NB4 (cell line): Measurements from ENCODE around the gene GNA12.

Experiments
- DNase-seq: peaks from one replicate; pipeline ENCODE4 v3.0.0; 2010; ENCODE audit warnings: low read depth
- H3K4me3 ChIP-seq: one replicate; pipeline ENCODE4 v1.5.1; 2011; ENCODE audit warnings: mild to moderate bottlenecking, low read depth, low read length, moderate library complexity
- MYC ChIP-seq: IDR thresholded peaks from 2 replicates; pipeline ENCODE4 v1.6.1; 2011; ENCODE audit warnings: low read depth, low read length
- POLR2A ChIP-seq: IDR thresholded peaks from 2 replicates; pipeline ENCODE4 v1.6.1; 2011; ENCODE audit warnings: mild to moderate bottlenecking; ENCODE audit not compliant: insufficient read length; ENCODE audit errors: extremely low read depth
- TF ChIP-seq, protein P1 (sequence below): IDR thresholded peaks from one replicate; pipeline ENCODE4 v1.5.1; 2012; ENCODE audit warnings: low read depth, low read length
- TF ChIP-seq, protein P2 (sequence below): IDR thresholded peaks from 2 replicates; pipeline ENCODE4 v1.6.1; 2011; ENCODE audit warnings: low read depth, low read length

Gene GNA12

DNA sequence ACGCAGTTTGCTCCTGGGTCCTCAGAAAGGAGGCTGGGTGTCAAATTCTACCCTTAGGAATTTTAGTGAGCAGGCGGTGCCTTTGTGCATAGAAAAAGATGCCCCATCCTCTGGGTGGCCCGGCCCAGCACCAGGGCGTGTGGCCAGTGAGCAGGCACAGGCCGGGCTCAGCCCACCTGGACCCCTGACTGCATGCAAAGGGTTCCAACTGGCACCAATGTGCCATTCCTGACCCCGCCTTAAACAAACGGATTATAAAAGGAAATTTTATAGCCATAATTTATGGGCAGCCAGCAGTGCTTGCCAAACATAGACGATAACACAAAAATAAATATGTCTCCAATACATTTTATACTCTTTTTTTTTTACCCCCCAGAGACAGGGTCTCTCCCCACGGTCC is 40.1 kb upstream of the GNA12 start:
- DNase-seq = no peak
- H3K4me3 ChIP-seq = no peak overlapping the region
- TF ChIP-seq, protein P1, sequence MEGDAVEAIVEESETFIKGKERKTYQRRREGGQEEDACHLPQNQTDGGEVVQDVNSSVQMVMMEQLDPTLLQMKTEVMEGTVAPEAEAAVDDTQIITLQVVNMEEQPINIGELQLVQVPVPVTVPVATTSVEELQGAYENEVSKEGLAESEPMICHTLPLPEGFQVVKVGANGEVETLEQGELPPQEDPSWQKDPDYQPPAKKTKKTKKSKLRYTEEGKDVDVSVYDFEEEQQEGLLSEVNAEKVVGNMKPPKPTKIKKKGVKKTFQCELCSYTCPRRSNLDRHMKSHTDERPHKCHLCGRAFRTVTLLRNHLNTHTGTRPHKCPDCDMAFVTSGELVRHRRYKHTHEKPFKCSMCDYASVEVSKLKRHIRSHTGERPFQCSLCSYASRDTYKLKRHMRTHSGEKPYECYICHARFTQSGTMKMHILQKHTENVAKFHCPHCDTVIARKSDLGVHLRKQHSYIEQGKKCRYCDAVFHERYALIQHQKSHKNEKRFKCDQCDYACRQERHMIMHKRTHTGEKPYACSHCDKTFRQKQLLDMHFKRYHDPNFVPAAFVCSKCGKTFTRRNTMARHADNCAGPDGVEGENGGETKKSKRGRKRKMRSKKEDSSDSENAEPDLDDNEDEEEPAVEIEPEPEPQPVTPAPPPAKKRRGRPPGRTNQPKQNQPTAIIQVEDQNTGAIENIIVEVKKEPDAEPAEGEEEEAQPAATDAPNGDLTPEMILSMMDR = no peak
- TF ChIP-seq MYC = no peak
- TF ChIP-seq, protein P2, sequence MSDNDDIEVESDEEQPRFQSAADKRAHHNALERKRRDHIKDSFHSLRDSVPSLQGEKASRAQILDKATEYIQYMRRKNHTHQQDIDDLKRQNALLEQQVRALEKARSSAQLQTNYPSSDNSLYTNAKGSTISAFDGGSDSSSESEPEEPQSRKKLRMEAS = no peak
- no peak for TF ChIP-seq POLR2A

DNA sequence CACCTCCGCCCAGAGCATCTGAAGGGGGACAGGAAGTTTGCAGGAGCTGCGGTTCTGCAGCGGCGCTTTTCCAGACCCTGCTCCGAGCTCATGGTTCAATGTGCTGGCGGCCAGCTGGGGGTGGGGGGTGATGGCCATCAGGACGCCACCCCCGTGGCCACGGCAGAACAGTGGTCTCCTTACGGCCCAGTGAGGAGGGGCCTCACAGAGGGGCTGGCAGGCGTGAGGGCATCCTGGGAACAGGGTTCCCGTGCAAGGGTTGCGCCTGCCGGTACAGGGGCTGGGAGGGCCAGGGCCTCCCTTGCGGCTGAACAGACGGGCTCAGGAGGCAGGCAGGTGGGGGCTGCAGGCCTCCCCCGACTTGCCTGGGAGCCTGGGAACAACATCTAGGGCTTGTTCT is 39.0 kb upstream of the GNA12 start:
- no peak for DNase-seq
- H3K4me3 ChIP-seq = no peak overlapping the region
- TF ChIP-seq, protein P1 = no peak
- TF ChIP-seq, protein P2 = no peak
- TF ChIP-seq MYC (no peak), POLR2A (no peak)

DNA sequence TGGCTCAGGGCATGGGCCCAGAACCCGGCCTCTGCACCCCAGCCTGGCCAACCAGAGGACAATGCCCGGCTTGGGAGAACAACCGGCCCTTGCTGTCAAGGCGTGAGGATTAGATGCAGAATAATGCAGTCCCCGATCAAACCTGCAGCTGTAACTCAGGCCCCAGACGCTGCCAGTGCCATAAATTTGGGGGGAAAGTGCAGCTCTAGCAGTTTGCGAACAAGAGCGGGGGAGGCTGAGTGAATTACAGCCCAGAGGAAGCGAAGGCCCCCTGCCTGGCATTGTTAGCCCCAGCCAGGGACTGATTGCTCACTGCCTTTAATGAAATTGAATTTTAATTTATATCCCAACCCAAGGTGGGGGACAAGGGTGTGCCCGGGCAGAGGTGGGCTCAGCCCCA is 38.0 kb upstream of the GNA12 start:
- TF ChIP-seq POLR2A (no peak), MYC (no peak)
- TF ChIP-seq, protein P1 = no peak
- TF ChIP-seq, protein P2 = no peak
- DNase-seq = no peak
- H3K4me3 ChIP-seq = no peak overlapping the region

DNA sequence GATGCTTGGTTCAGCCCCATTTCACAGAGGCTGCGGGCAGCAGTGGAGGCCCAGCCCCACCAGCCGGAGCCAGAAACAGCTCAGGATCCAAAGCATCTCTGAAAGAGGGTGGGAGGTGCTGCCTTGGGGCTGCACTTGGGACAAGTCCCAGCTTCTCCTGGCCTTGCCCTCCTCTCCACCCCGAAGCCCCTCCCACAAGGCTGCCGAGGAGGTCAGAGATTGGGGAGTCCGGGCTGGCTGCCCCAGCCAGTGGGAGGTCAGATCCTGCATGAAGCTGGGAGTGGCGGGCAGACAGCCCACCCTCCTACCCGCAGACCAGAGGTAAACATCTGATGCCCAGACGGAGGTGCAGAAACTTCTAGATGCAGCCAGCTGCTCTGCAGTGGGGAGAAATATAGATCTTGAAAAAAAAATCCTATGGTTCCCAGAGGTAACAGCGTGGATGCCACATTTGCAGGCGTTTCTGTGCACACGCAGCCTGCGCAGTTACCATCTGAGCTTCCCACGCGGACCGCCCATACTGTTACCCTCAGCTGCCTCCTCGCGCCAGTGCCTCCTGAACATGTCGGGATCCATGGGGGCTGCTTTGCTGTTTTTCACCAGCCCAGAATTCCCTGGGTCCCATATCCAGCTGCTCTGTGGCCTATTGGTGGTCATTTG is 36.9 kb upstream of the GNA12 start:
- TF ChIP-seq, protein P1 = no peak
- TF ChIP-seq POLR2A (no peak), MYC (no peak)
- TF ChIP-seq, protein P2 = no peak
- H3K4me3 ChIP-seq = no peak overlapping the region
- DNase-seq = no peak

DNA sequence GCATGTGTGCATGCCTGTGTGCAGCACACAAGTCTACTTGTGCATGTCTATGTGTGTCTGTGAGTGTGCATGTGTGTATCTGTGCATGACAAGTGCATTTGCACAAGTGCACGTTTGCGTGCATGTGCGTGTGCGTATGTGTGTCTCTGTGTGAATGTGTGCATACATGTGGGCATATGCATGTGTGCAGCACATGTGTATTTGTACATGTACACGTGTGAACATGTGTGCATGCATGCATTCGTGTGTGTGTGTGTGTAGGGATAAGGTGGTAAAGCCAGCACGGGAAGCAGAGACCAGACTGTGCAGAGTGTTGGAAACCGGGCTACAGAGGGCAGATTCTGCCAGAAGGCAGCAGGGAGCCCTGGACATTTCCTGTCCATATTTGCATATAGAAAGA is 35.9 kb upstream of the GNA12 start:
- no peak for DNase-seq
- H3K4me3 ChIP-seq = no peak overlapping the region
- no peak for TF ChIP-seq MYC
- TF ChIP-seq, protein P1 = no peak
- TF ChIP-seq, protein P2 = 0 out of 2 replicates have a peak, but pooled peaks have one; percentile 41
